Peyer's patch (tissue), 4 donors: ENCODE data around the gene TMPRSS3.

Experiments used
- CTCF ChIP-seq, 6 experiments: fragments of 450-650 bp in 4 of 6; fragments of 200-600 bp in 2 of 6; sonication (generic) in 1 of 6; IDR thresholded peaks; one replicate each; pipeline ENCODE4 v1.5.1; 2017 to 2019; ENCODE audit warnings: antibody characterized with exemption in 6 of 6, mild to moderate bottlenecking in 3 of 6, moderate library complexity in 1 of 6
- POLR2A ChIP-seq, 2 donors: fragments of 450-650 bp; IDR thresholded peaks; one replicate each; pipeline ENCODE4 v1.5.1; 2017; ENCODE audit warnings: antibody characterized with exemption in 2 of 2, mild to moderate bottlenecking in 2 of 2, moderate library complexity in 2 of 2

GRCh38 chr21:42346866-42347600 is 48.8 kb downstream of the TMPRSS3 start:
- TF ChIP-seq CTCF (IDR thresholded peaks at IDR 0.05) (no peak), POLR2A (IDR thresholded peaks at IDR 0.05) (no peak)
